H9 (cell line): Measurements from ENCODE around the gene GAP43. TPM values are rescaled to one million over a fixed set of nuclear protein-coding genes. Genes with fewer than 3 reads are reported as not detected.

Experiments
- DNase-seq: peaks from one replicate; pipeline ENCODE4 v3.0.0-alpha.2; 2017
- H2AFZ ChIP-seq: one replicate; pipeline ENCODE4 v1.6.1; 2013; ENCODE audit warnings: mild to moderate bottlenecking, low read length, control low read depth, moderate library complexity
- H2AK5ac ChIP-seq: 2 replicates; pipeline ENCODE4 v1.6.1; 2013; ENCODE audit warnings: low read length, control low read depth, mixed read lengths; ENCODE audit not compliant: insufficient read length
- H2BK120ac ChIP-seq: one replicate; pipeline ENCODE4 v1.6.1; 2013; ENCODE audit warnings: low read depth, mild to moderate bottlenecking, low read length, control low read depth, inconsistent platforms; ENCODE audit not compliant: poor library complexity, severe bottlenecking
- H2BK12ac ChIP-seq: 2 replicates; pipeline ENCODE4 v1.6.1; 2013; ENCODE audit warnings: low read length, control low read depth, mixed read lengths, low read depth; ENCODE audit not compliant: insufficient read length
- H2BK15ac ChIP-seq: 2 replicates; pipeline ENCODE4 v1.6.1; 2013; ENCODE audit warnings: low read depth, low read length, control low read depth
- H2BK20ac ChIP-seq: one replicate; pipeline ENCODE4 v1.6.1; 2013; ENCODE audit warnings: low read depth, mild to moderate bottlenecking, low read length, control low read depth, inconsistent platforms; ENCODE audit not compliant: poor library complexity, severe bottlenecking
- H2BK5ac ChIP-seq: 2 replicates; pipeline ENCODE4 v1.6.1; 2013; ENCODE audit warnings: low read length, control low read depth, mixed read lengths; ENCODE audit not compliant: insufficient read length
- H3K14ac ChIP-seq: 2 replicates; pipeline ENCODE4 v1.6.1; 2013; ENCODE audit warnings: low read length, control low read depth; ENCODE audit not compliant: insufficient read depth
- H3K18ac ChIP-seq: 2 replicates; pipeline ENCODE4 v1.6.1; 2013; ENCODE audit warnings: low read depth, mild to moderate bottlenecking, mixed read lengths, low read length, control low read depth; ENCODE audit not compliant: insufficient read length
- H3K23ac ChIP-seq: 2 replicates; pipeline ENCODE4 v1.6.1; 2013; ENCODE audit warnings: low read length, control low read depth, mixed read lengths, low read depth; ENCODE audit not compliant: insufficient read length
- H3K23me2 ChIP-seq: 2 replicates; pipeline ENCODE4 v1.6.1; 2013; ENCODE audit warnings: low read depth, mild to moderate bottlenecking, mixed read lengths, low read length, control low read depth; ENCODE audit not compliant: insufficient read length, poor library complexity, severe bottlenecking
- H3K27ac ChIP-seq: 2 replicates; pipeline ENCODE4 v1.5.1; 2013; ENCODE audit warnings: low read length, control low read depth, mixed read lengths, low read depth; ENCODE audit not compliant: insufficient read length
- H3K27me3 ChIP-seq: 2 replicates; pipeline ENCODE4 v1.6.1; 2013; ENCODE audit warnings: low read length, control low read depth, inconsistent platforms; ENCODE audit not compliant: insufficient read depth
- H3K4ac ChIP-seq: 2 replicates; pipeline ENCODE4 v1.6.1; 2013; ENCODE audit warnings: low read depth, mild to moderate bottlenecking, control low read depth, inconsistent platforms, low read length, moderate library complexity
- H3K4me1 ChIP-seq: 2 replicates; pipeline ENCODE4 v1.6.1; 2013; ENCODE audit warnings: low read length, control low read depth, inconsistent platforms; ENCODE audit not compliant: insufficient read depth
- H3K4me2 ChIP-seq: 2 replicates; pipeline ENCODE4 v1.6.1; 2013; ENCODE audit warnings: low read length, control low read depth, mixed read lengths; ENCODE audit not compliant: insufficient read length, insufficient read depth
- H3K56ac ChIP-seq: 2 replicates; pipeline ENCODE4 v1.6.1; 2013; ENCODE audit warnings: low read depth, mild to moderate bottlenecking, mixed read lengths, low read length, control low read depth; ENCODE audit not compliant: insufficient read length
- H3K79me1 ChIP-seq: 2 replicates; pipeline ENCODE4 v1.6.1; 2013; ENCODE audit warnings: low read depth, mild to moderate bottlenecking, moderate library complexity, low read length, control low read depth, inconsistent platforms; ENCODE audit not compliant: insufficient read depth, poor library complexity, severe bottlenecking
- H3K79me2 ChIP-seq: 2 replicates; pipeline ENCODE4 v1.6.1; 2013; ENCODE audit warnings: low read length, control low read depth, inconsistent platforms; ENCODE audit not compliant: insufficient read depth
- H3K9ac ChIP-seq: 2 replicates; pipeline ENCODE4 v1.6.1; 2013; ENCODE audit warnings: low read length, control low read depth, mixed read lengths; ENCODE audit not compliant: insufficient read length; ENCODE audit errors: extremely low read depth
- H3K9me3 ChIP-seq: one replicate; pipeline ENCODE4 v1.6.1; 2013; ENCODE audit warnings: low read depth, low read length, inconsistent platforms; ENCODE audit not compliant: control insufficient read depth
- H3T11ph ChIP-seq: one replicate; pipeline ENCODE4 v1.6.1; 2013; ENCODE audit warnings: mild to moderate bottlenecking, low read length, control low read depth, inconsistent platforms
- H4K20me1 ChIP-seq: one replicate; pipeline ENCODE4 v1.6.1; 2013; ENCODE audit not compliant: control insufficient read depth, insufficient read length, insufficient read depth
- H4K5ac ChIP-seq: 2 replicates; pipeline ENCODE4 v1.6.1; 2013; ENCODE audit warnings: low read depth, mild to moderate bottlenecking, mixed read lengths, low read length, control low read depth; ENCODE audit not compliant: insufficient read length
- H4K8ac ChIP-seq: replicated peaks from 2 replicates; pipeline ENCODE4 v1.6.1; 2013; ENCODE audit warnings: low read length, control low read depth, mixed read lengths, low read depth; ENCODE audit not compliant: insufficient read length
- H4K91ac ChIP-seq: 2 replicates; pipeline ENCODE4 v1.6.1; 2013; ENCODE audit warnings: low read depth, mild to moderate bottlenecking, moderate library complexity, mixed read lengths, low read length, control low read depth; ENCODE audit not compliant: insufficient read length
- H3K27ac Mint-ChIP-seq, 3 experiments: 2 replicates in 2 of 3; 3 replicates in 1 of 3; pipeline ENCODE4 v1.8.0; 2020 to 2021; ENCODE audit warnings: mixed read lengths in 3 of 3, mild to moderate bottlenecking in 1 of 3, moderate library complexity in 1 of 3
- H3K27me3 Mint-ChIP-seq: 2 replicates; pipeline ENCODE4 v1.8.0; 2021; ENCODE audit warnings: low read depth, mild to moderate bottlenecking, moderate library complexity, mixed read lengths
- H3K36me3 Mint-ChIP-seq, 3 experiments: 2 replicates in 2 of 3; 3 replicates in 1 of 3; pipeline ENCODE4 v1.8.0; 2020 to 2021; ENCODE audit warnings: low read depth in 3 of 3, mixed read lengths in 3 of 3; ENCODE audit not compliant: insufficient read depth in 1 of 3
- H3K4me1 Mint-ChIP-seq, 2 experiments: 2 replicates each; pipeline ENCODE4 v1.8.0; 2020; ENCODE audit warnings: mixed read lengths in 2 of 2
- H3K4me3 Mint-ChIP-seq, 2 experiments: 2 replicates in 1 of 2; 3 replicates in 1 of 2; pipeline ENCODE4 v1.8.0; 2020 to 2021; ENCODE audit warnings: mild to moderate bottlenecking in 2 of 2, mixed read lengths in 2 of 2, moderate library complexity in 1 of 2
- H3K9me3 Mint-ChIP-seq, 2 experiments: 2 replicates in 1 of 2; 3 replicates in 1 of 2; pipeline ENCODE4 v1.8.0; 2020; ENCODE audit warnings: mild to moderate bottlenecking in 2 of 2, mixed read lengths in 2 of 2, moderate library complexity in 1 of 2
- CTCF ChIP-seq: fragments of 200-600 bp; sonication (generic); conservative IDR thresholded peaks from 3 replicates; pipeline ENCODE4 v1.8.0; 2021; ENCODE audit warnings: antibody characterized with exemption, mild to moderate bottlenecking
- WGBS: extraction: QIAGEN DNeasy Blood & Tissue Kit; methylation state at CpG from one replicate; pipeline ENCODE4 v1.1.7; 2013; ENCODE audit warnings: missing lambda C conversion rate, low lambda C conversion rate, mixed read lengths; ENCODE audit not compliant: insufficient read length; ENCODE audit errors: extremely low coverage; 5-methylcytosine and 5-hydroxymethylcytosine counted together
- total RNA-seq: library from RNA; stranded (reverse); gene quantifications from 2 replicates; pipeline ENCODE4 v1.2.1, GENCODE V29; 2021

The GAP43 gene
- total RNA-seq, 1 experiment from 2014 or later = 12.8 TPM

GRCh38 chr3:115624029-115624741 is 875 bp downstream of the GAP43 start:
- no peaks in the 10 kb centered on the region; a peak in 1 of 5 replicates for H3K9me3 Mint-ChIP-seq
- no peak overlapping the region for H3T11ph ChIP-seq
- H3K4ac ChIP-seq = no peak overlapping the region
- peaks cover 36 to 44% of the 10 kb centered on the region in 2 experiments for H3K4me1 Mint-ChIP-seq
- H3K18ac ChIP-seq = no peak overlapping the region
- H2BK120ac ChIP-seq = no peak overlapping the region
- H2AFZ ChIP-seq = no peak overlapping the region
- H2BK15ac ChIP-seq = no peak overlapping the region
- H4K20me1 ChIP-seq = no peaks in the 10 kb centered on the region
- no peak overlapping the region for H2BK5ac ChIP-seq
- H3K9ac ChIP-seq = no peak overlapping the region
- H3K27me3 Mint-ChIP-seq = peaks cover 15% of the 10 kb centered on the region
- peak overlapping the region; percentile 75 to 94 for H3K4me3 Mint-ChIP-seq
- H3K14ac ChIP-seq = no peak overlapping the region
- WGBS = no CpG with 5 or more reads among the region's 11 CpGs
- no peaks in the 10 kb centered on the region for H3K79me2 ChIP-seq
- H3K23me2 ChIP-seq = peaks cover 10% of the 10 kb centered on the region
- no peaks in the 10 kb centered on the region for H3K36me3 Mint-ChIP-seq
- peak; percentile 61 for DNase-seq
- H3K4me2 ChIP-seq = peak overlapping the region; percentile 97
- no peak overlapping the region for H3K27ac ChIP-seq
- peak overlapping the region in 1 of 3 experiments; percentile 17; a peak in 1 of 7 replicates for H3K27ac Mint-ChIP-seq
- H3K79me1 ChIP-seq = no peaks in the 10 kb centered on the region
- H4K91ac ChIP-seq = no peak overlapping the region
- no peak overlapping the region for H4K8ac ChIP-seq
- H3K56ac ChIP-seq = no peak overlapping the region
- peaks cover 5% of the 10 kb centered on the region; the same call in 1 of the 2 replicates for H3K4me1 ChIP-seq
- TF ChIP-seq CTCF = no peak
- H3K9me3 ChIP-seq = no peaks in the 10 kb centered on the region
- H2BK12ac ChIP-seq = no peak overlapping the region
- no peak overlapping the region for H2BK20ac ChIP-seq
- H3K23ac ChIP-seq = no peak overlapping the region
- no peak overlapping the region for H4K5ac ChIP-seq
- H3K27me3 ChIP-seq = no peaks in the 10 kb centered on the region
- H2AK5ac ChIP-seq = no peak overlapping the region
